Fibroblast of skin of abdomen (primary cell): ENCODE data around the gene IFNL1.
"Not testable (repeated sequence)": the region's sequence is repeated elsewhere in the genome, so short reads cannot be mapped to it uniquely, and the experiment has no call there.

Source experiments
- DNase-seq: peaks from one replicate; pipeline ENCODE4 v3.0.0-alpha.2; 2013

IFNL1 gene

DNA sequence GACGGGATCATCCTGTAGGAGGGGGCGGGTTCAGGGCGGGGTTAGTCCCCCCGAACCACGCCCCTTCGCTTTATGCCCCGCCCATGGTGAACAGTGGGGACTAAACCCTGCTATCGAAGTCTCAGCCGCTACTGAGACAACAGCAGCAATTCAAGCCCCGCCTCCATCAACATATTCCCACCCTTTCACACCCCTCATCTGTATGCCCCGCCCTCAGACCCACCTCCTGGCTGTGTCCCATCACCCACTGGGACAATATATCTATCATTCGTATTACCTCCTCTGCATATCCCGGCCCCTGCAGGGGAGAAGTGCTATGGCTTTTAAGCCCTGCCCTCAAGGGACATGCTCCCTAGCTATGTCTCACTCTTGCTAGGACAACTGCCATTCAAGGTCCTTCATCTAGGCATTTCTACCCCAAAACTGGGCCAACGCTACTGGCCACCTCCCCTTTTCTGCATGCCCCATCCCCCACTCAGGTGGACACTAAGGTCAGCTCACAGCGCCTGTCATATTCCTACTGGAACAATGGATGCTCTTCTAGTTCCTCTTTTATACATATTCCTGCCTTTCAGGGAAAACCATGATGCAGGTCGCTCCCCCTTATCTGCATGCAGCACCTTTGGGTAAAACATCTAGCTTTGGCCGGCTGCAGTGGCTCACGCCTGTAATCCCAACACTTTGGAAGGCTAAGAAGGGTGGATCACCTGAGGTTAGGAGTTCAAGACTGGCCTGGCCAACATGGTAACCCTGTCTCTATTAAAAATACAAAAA is 12.5 kb downstream of the IFNL1 start:
- no peak for DNase-seq

DNA sequence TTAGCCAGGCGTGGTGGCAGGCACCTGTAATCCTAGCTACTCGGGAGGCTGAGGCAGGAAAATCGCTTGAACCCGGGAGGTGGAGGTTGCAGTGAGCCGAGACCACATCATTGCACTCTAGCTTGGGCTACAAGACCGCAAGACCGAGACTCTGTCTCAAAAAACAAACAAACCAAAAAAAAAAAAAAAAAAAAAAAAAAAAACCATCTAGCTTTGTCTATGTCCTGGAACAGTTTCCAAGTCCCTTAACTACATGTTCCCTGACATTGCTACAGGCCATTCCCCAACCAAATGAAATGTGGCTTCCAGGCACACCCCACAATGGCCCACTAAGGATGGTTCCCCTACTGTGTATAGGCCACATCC is 13.1 kb downstream of the IFNL1 start:
- DNase-seq: not testable (repeated sequence)

- DNase-seq: no peak
Observed at GRCh38 chr19:39310558-39311311, 14.5 kb downstream of the IFNL1 start.

DNA sequence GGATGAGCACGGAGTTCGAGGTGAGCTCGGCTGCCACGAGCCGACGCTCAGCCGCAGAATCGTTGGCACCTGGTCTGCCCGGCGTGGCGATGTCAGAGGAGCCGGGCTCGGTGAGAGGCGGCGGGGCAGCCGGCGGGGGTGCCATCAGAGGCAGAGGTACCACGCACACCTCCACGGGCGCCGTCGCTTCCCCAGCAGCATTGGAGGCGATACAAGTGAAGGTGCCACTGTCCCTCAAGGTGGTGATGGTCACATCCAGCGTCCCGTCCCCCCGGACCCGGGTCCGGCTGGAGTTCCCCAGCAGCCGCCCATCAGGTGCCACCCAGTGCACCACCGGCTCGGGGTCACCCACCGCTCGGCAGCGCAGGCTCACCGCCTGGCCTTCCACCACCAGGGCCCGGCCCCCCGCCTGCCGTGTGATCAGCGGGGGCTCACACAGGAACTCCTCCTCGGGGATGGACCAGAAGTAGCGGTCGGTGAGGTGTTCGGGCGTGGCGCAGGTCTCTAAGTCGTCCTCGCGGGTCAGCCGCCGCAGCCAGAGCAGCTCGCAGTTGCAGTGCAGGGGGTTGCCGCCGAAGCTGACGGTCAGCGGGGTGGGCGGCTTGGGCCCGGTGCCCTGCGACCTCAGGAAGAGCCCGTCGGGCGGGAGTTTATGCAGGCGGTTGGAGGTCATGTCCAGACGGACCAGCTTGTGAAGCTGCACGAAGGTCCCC is 18.0 kb downstream of the IFNL1 start:
- DNase-seq: no peak

- no peak for DNase-seq
Observed at GRCh38 chr19:39315933-39316332, 19.7 kb downstream of the IFNL1 start.

- DNase-seq: no peak
Observed at GRCh38 chr19:39316627-39317321, 20.6 kb downstream of the IFNL1 start.

DNA sequence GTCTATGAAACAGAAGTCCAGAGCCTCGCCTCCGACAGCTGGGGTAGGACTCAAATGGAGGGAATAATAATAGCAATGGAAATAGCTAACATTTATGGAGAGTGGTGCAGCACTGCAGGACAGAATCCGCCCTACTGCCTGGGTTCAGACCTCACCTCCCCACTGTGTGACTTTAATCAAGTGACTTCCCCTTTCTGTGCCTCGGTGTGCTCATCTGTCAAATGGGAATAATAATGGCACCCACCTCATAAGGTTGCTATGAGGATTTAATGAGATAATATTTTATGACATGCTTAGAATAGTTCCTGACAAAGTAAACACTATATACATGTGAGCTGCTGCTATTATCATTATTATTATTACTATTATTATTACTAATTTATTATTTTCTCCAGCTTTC is 21.3 kb downstream of the IFNL1 start:
- no peak for DNase-seq

- no peak for DNase-seq
Observed at GRCh38 chr19:39318071-39318470, 21.9 kb downstream of the IFNL1 start.

GRCh38 chr19:39318690-39319089 is 22.5 kb downstream of the IFNL1 start:
- no peak for DNase-seq

GRCh38 chr19:39319098-39319891 is 23.1 kb downstream of the IFNL1 start:
- DNase-seq: no peak

DNA sequence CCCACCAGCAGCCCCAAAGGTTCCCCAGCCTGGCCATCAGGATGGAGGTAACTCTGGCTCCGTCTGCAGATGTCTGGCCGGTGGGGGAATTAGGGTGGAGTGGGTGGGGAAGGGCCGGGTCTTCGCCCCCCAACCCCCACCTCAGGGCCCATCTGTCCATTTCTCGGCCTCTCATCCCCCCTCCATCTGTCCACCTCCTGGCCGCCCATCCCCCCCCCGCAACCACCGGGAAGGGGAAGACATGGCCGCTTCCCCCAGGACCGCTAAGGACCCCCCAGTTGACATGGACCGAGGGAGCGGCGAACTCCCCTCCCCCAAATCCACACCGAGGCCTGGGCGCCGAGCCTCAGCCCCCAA is 23.7 kb downstream of the IFNL1 start:
- no peak for DNase-seq

DNA sequence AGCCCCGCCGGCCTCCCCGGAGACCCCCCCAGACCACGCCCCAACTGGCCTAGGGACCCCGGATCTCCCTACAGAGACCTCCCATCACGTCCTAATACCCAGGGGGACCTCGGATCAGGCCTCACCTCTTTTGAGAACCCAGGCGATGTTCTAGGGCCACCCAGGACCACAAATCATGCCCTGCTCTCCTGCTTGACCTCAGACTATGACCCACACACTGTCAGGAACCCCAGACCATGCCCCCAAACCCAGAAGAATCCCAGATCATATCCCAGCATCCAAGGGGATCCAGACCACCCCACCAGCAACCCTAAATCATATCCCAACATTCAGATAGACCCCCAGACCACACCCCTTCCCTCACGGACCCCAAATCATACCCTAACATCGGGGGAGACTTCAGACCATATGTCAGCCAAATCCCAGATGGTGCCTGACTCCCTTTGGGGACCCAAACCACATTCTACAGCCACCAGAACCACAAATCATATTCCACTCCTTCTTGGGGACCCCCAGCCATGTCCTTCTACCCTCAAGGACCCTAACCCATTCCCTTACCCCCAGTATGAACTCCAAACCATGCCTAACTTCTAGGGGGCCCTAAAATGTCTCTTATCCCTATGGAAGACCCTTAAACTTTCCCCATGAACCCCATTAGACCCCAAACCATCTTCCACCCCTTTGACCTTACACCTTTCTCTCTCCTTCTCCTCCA is 25.1 kb downstream of the IFNL1 start:
- no peak for DNase-seq

DNA sequence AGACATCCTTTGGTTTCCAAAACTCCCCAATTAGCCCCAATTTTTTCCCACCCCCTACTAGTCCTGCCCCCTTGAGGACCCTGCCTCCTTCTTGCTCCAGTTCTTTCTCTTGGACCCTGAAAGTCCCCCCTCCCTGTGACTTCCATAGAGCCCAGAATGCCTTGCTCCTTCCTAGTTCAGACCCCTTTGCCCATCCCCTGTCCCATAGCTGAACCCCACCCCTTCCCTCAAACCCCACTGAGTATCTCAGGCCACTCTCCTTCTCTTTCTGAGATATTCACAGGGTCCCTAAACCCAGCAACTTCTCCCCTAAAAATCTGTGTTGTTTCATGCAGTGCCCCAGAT is 25.6 kb downstream of the IFNL1 start:
- no peak for DNase-seq

DNA sequence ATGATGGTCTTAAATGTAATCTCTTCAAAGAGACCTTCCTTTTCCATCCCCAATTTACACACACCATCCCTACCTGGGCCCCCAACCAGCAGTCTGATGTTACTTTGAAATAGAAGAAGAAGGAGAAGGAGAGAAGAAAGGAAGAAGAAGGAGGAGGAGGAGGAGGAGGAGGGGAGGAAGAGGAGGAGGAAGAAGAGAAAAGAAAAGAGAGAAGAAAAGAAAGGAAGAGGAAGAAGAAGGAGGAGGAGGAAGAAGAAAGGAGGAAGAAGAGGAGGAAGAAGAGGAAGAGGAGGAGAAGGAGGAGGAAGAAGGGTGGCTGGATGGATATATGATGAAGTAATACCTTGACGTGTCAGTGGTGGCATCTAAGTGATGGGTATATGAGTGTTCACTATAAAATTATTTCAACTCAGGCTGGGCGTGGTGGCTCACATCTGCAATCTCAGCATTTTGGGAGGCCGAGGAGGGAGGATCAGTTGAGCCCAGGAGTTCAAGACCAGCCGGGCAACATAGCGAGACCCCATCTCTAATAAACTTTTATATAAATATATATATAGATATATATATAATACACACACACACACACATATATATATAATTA is 28.1 kb downstream of the IFNL1 start:
- no peak for DNase-seq

DNA sequence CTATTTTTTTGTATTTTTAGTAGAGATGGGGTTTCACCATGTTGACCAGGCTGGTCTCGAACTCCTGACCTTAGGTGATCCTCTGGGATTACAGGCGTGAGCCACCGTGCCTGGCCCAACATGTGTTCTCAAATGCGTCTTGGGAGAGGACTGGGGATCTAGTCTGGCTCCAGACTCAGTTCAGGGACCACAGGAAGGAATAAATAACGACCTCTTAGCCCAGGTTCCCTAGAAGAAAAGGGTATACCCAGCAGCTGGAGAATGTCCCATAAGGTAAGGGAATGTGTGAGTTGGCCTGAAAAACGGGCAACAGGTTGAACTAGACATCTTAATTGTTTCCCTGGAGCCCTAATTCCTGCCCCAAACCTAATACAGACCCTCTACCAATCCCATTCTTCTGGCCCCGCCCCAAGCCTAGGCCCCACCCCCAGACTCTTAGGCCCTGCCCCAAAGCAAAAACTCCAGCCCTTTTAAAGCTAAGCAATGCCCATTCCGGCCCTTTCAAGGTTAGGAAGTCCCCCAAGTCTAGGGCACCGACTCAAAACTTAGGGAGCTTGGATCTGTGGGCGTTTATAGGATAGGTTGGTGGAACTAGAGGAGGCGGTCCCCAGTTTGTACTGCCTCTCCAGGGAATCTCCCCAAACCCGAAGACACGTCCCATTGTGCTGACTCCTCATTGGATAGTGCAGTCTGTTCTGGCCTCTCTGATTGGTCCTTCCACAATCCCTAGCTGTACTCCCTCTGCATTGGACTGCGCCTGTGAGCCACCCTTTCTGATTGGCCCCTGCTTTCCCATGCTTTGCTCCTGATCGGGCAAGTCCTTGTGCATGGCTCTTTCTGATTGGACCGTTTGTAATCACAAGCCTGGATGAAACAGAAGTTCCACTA is 29.8 kb downstream of the IFNL1 start:
- DNase-seq: no peak

DNA sequence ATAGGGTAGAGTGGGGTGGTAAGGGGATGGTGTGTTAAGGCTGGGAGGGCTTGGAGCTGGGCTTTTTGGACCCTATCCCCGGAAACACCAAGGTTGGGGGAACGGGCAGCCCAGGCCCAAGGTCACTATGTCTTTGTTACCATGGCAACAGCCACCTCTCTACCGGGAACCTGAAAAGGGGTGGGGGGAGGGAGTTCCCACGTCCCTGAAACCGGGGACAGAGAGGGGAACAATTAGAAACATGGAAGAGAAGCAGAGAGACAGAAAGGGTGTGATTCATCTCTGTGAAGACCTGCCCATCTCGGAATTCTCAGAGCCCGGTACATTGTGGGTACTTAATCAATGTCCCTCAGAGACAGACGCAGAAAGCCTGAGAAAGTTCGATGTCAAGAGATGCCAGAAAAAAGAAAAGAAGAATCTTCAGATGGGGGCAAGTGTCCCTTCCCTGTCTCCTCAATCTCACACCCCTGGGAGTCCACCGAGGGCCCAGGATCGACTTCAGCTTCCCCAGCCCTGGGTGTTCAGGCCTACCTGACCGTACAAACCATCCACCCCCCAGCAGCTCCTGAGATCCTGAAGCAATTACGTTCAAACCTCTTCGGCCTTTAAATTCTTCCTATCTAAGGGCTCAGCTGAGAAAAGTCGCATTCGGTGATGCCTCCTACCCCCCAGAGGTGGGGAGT is 31.3 kb downstream of the IFNL1 start:
- DNase-seq: no peak

GRCh38 chr19:39328046-39328705 is 32.0 kb downstream of the IFNL1 start:
- DNase-seq: peak; percentile 65

- no peak for DNase-seq
Observed at GRCh38 chr19:39329948-39330347, 33.7 kb downstream of the IFNL1 start.

- DNase-seq: no peak
Observed at GRCh38 chr19:39332293-39332692, 36.1 kb downstream of the IFNL1 start.
